ENCODE measurements around the gene CEACAM16.
A peak's percentile ranks its signal among the peaks of the same experiment; 100 is the strongest.

CEACAM16 gene

GRCh38 chr19:44752816-44753625 is 54.1 kb downstream of the CEACAM16 start:
- peak; percentile 28 for DNase-seq (ENCODE audit: low read depth)
- no peak for TF ChIP-seq CTCF (IDR thresholded peaks at IDR 0.05; ENCODE audit: control insufficient read depth, extremely low read depth, insufficient read depth)
- peak overlapping the region; percentile 48 for H3K4me3 ChIP-seq (ENCODE audit: low read depth, low read length)

- TF ChIP-seq CTCF (IDR thresholded peaks at IDR 0.05; ENCODE audit: control insufficient read depth, extremely low read depth, insufficient read depth) = no peak
- peak overlapping the region; percentile 48 for H3K4me3 ChIP-seq (ENCODE audit: low read depth, low read length)
- DNase-seq (ENCODE audit: low read depth) = no peak
Measured at GRCh38 chr19:44753626-44753931, 54.6 kb downstream of the CEACAM16 start.

GRCh38 chr19:44753932-44754749 is 55.2 kb downstream of the CEACAM16 start:
- TF ChIP-seq CTCF (IDR thresholded peaks at IDR 0.05; ENCODE audit: control insufficient read depth, extremely low read depth, insufficient read depth) = no peak
- peak overlapping the region; percentile 48 for H3K4me3 ChIP-seq (ENCODE audit: low read depth, low read length)
- DNase-seq (ENCODE audit: low read depth) = no peak

GRCh38 chr19:44754750-44755080 is 55.8 kb downstream of the CEACAM16 start:
- TF ChIP-seq CTCF (IDR thresholded peaks at IDR 0.05; ENCODE audit: control insufficient read depth, extremely low read depth, insufficient read depth) = no peak
- H3K4me3 ChIP-seq (ENCODE audit: low read depth, low read length) = peak overlapping the region; percentile 48

GRCh38 chr19:44755219-44755618 is 56.3 kb downstream of the CEACAM16 start:
- no peak for TF ChIP-seq CTCF (IDR thresholded peaks at IDR 0.05; ENCODE audit: control insufficient read depth, extremely low read depth, insufficient read depth)
- DNase-seq (ENCODE audit: low read depth) = no peak
- no peak overlapping the region for H3K4me3 ChIP-seq (ENCODE audit: low read depth, low read length)

More at GRCh38 chr19:44754750-44755080, 55.8 kb downstream of the CEACAM16 start:
- no peak for DNase-seq (ENCODE audit: low read depth)

GRCh38 chr19:44756089-44756562 is 57.2 kb downstream of the CEACAM16 start:
- H3K4me3 ChIP-seq (ENCODE audit: low read depth, low read length) = no peak overlapping the region
- TF ChIP-seq CTCF (IDR thresholded peaks at IDR 0.05; ENCODE audit: control insufficient read depth, extremely low read depth, insufficient read depth) = no peak
- no peak for DNase-seq (ENCODE audit: low read depth)
